ENCODE results near the gene KPTN. TPM values are rescaled to one million over a fixed set of nuclear protein-coding genes. Genes with fewer than 3 reads are reported as not detected.

KPTN gene
- total RNA-seq, 2 experiments from 2014 or later: 11.0 to 13.3 TPM

DNA sequence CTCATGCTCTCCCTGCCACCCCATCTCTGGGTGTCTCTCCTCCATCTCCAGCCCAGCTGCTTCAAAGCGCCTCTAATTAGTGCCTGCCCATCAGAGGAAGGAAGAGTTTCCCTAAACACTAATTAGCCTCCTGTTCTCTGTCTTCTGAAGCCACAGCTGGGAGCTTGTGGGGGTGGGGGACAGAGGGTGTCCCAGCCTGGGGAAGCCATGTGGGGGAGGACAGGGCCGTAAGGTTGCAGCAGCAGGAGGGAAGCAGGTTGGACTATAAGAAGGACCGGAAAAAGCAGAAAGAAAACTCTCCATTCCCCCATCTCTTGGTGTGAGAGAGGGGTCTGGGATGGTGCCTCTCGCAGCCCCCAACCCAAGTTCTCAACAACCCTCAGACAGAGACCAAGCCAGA is 38.5 kb downstream of the KPTN start:
- no peaks in the 10 kb centered on the region for H3K9me3 Mint-ChIP-seq (ENCODE audit: low read depth)
- peaks cover 40% of the 10 kb centered on the region for H3K4me1 Mint-ChIP-seq
- H3K27me3 Mint-ChIP-seq: peaks cover 76% of the 10 kb centered on the region
- ATAC-seq (no peak), DNase-seq (no peak)
- H3K36me3 Mint-ChIP-seq: peaks cover 2% of the 10 kb centered on the region
- no peak overlapping the region for H3K27ac Mint-ChIP-seq
- H3K4me3 Mint-ChIP-seq: no peak overlapping the region
- CTCF ChIA-PET: interaction anchor here (1.1 to 4.6 kb wide), 4 partner anchors 10 to 254 kb away, joined by 4 to 40 read pairs (median 6); no protein-coding TSS in a partner anchor

DNA sequence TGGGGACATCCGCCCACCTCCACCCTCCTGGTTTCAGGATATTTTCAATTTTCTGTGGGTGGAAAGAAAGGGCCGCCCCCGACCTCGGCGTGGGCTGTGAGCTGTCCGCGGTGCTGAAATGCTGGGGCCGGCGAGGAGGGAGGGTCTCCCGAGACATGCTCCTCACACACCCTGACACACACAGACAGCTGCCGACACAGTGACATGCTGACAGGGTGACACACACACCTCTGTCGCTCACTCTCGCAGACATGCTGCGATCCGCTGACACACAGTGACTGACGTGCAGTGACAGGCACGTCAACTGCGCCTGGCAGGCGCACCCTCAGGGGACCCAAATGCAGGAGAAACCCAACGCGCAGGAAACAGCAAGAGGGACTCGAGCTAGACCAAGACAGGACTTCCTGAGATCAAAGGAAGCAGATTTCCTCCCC is 39.6 kb downstream of the KPTN start:
- Mint-ChIP-seq H3K27ac (no peak overlapping the region), H3K9me3 (ENCODE audit: low read depth) (no peaks in the 10 kb centered on the region), H3K27me3 (peaks cover 74% of the 10 kb centered on the region), H3K4me3 (no peak overlapping the region), H3K4me1 (peaks cover 40% of the 10 kb centered on the region), H3K36me3 (peaks cover 2% of the 10 kb centered on the region)
- no peak for DNase-seq
- ATAC-seq: no peak
- CTCF ChIA-PET: interaction anchor here (1.8 to 2.4 kb wide), 2 partner anchors 15 to 16 kb away, joined by 5 to 8 read pairs; no protein-coding TSS in a partner anchor

DNA sequence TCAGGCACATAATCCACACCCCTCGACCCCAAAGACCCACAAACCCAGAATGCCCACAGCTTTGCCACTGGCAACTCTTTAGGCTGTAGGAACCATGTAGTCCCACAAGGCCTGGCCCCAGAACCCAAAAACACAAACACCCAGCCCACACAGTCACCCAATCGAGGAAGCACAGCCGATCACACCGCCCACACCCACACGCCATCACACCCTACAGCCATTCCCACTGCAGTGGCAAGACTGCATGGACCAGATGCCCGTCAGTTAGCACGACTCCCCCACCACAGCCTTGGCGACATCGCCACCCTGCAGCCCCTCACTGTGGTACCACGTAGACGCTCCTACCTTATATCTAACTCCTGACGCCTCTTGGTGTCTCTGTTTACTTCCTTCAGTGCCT is 40.7 kb downstream of the KPTN start:
- H3K4me3 Mint-ChIP-seq: no peak overlapping the region
- no peak for DNase-seq

DNA sequence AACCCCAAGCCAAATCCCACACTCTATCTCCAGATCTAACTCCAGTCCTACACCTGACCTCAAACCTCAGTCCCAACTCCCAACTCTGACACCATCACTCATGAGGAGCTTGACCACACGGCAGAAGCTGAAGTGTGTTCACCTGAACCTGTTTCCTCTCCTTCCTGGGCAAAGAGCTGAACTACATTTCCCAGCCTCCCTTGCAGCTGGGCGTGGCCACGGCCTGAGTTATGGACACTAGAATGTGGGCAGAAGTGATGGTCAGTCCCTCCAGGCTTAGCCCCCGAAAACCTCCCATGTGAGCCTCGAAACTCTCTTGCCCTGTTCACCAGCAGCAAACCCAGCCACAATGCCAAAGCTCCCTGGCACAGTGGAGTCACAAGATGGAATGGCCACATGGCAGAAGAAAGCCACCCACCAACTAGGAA is 45.2 kb downstream of the KPTN start:
- Mint-ChIP-seq H3K4me1 (peaks cover 40% of the 10 kb centered on the region), H3K27me3 (peaks cover 51% of the 10 kb centered on the region), H3K9me3 (ENCODE audit: low read depth) (no peaks in the 10 kb centered on the region), H3K36me3 (no peaks in the 10 kb centered on the region), H3K27ac (no peak overlapping the region), H3K4me3 (no peak overlapping the region)
- DNase-seq (no peak), ATAC-seq (no peak)
- CTCF ChIA-PET: interaction anchor here (0.8 to 16.9 kb wide), 6 partner anchors 9 to 266 kb away, joined by 3 to 408 read pairs (median 5); partner anchors contain the start of genes EHD2, KPTN and NAPA

More for the DNA sequence above, 40.7 kb downstream of the KPTN start:
- Mint-ChIP-seq H3K27me3 (peaks cover 70% of the 10 kb centered on the region), H3K9me3 (ENCODE audit: low read depth) (no peaks in the 10 kb centered on the region), H3K27ac (no peak overlapping the region), H3K4me1 (peaks cover 40% of the 10 kb centered on the region), H3K36me3 (peaks cover 2% of the 10 kb centered on the region)
- CTCF ChIA-PET: interaction anchor here (0.7 to 16.9 kb wide), 3 partner anchors 15 to 261 kb away, joined by 3 to 408 read pairs (median 8); partner anchors contain the start of gene EHD2
- no peak for ATAC-seq

DNA sequence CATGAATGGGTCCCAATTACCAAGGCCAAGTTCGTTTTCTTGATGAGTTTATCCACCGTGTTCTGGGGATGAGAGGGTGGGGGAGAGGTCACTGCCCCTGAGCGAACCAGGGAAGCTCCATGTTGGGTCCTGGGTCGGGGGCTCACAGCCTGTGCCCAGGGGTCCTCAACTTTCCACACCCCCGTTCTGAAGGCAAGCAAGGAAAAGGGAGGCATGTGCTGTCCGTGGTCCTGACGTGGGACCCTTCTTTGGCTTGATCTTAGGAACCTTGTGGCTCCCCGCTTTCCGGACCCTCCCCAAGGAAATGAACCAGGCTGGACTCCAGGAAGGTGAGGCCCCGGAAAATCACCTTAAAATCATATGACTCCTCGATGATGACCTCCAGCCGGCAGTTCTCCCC is 46.5 kb downstream of the KPTN start:
- ATAC-seq: no peak
- no peaks in the 10 kb centered on the region for H3K36me3 Mint-ChIP-seq

DNA sequence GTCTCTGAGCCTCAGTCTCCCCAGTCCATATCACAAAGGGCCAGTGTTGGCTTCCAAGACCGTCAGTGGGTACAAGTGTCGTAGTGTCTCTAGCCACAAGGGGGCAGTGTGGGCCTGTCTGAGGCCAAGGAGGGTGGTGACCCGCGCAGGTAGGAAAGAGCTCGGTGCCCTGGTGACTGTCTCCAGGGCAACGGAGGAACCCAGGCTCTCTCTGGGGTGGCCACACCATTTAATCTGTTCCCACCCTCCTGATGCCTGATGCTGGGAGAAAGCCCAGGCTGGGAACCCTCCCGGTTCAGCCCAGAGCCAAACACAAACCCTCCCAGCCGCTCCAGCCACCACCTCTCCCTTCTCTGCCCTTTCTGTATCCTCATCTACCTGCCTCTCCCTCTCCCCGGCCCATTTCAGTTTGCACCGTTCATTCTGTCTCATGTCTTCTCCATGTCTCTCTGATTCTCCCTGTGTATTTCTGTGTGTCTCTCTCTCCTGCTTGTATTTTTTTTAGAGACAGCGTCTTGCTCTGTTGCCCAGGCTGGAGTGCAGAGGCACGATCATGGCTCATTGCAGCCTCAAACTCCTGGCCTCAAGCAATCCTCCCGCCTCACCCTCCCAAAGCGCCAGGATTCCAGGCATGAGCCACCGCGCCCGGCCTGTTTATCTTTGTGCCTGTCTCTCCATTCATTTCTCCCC is 47.2 kb downstream of the KPTN start:
- H3K9me3 Mint-ChIP-seq (ENCODE audit: low read depth): no peaks in the 10 kb centered on the region
- DNase-seq (peak; percentile 86), ATAC-seq (peak; percentile 90)
- H3K4me3 Mint-ChIP-seq: no peak overlapping the region
- H3K4me1 Mint-ChIP-seq: peaks cover 49% of the 10 kb centered on the region
- CTCF ChIA-PET: interaction anchor here (0.5 to 16.9 kb wide), 38 partner anchors 9 to 328 kb away, joined by 3 to 408 read pairs (median 4); partner anchors contain the start of genes DHX34, EHD2, INAFM1 and KPTN
- peaks cover 37% of the 10 kb centered on the region for H3K27me3 Mint-ChIP-seq
- no peak overlapping the region for H3K27ac Mint-ChIP-seq
- H3K36me3 Mint-ChIP-seq: no peaks in the 10 kb centered on the region

More for the DNA sequence above, 46.5 kb downstream of the KPTN start:
- Mint-ChIP-seq H3K9me3 (ENCODE audit: low read depth) (no peaks in the 10 kb centered on the region), H3K27me3 (peaks cover 41% of the 10 kb centered on the region), H3K4me3 (no peak overlapping the region), H3K27ac (no peak overlapping the region), H3K4me1 (peaks cover 44% of the 10 kb centered on the region)
- DNase-seq: no peak
- CTCF ChIA-PET: interaction anchor here (0.8 to 16.9 kb wide), 9 partner anchors 9 to 278 kb away, joined by 3 to 408 read pairs (median 6); partner anchors contain the start of genes EHD2, INAFM1, KPTN and NAPA

DNA sequence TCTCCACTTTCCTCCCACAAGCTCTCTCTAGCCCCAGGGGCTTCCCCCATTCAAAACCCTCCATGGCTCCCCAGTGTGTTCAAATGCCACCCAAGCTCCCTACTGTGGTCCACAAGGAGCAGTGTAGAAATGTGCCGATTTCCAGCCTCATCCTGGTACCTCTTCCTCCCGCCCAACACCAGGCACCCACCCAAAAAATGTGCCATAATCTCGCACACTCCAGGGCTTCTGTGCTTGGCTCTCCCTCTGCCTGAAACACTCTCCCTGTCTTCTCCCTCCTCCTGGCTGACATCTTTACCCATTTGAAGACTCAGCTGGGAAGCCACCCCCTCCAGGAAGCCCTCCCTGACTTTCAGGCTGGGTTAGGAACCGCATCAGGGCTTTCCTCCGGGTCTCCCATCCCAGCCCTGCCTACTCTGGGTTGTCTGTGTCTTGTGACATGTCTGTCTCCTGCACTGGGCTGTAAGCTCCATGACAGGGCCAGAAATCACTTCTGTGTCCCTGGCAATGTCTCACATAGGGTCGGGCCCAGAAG is 48.1 kb downstream of the KPTN start:
- CTCF ChIA-PET: interaction anchor here (1.0 to 16.9 kb wide), 24 partner anchors 8 to 305 kb away, joined by 3 to 408 read pairs (median 6); partner anchors contain the start of genes DHX34, EHD2, INAFM1 and KPTN
- DNase-seq: no peak
- Mint-ChIP-seq H3K9me3 (ENCODE audit: low read depth) (no peaks in the 10 kb centered on the region), H3K4me1 (peaks cover 52% of the 10 kb centered on the region), H3K36me3 (no peaks in the 10 kb centered on the region), H3K4me3 (peak overlapping the region; percentile 27), H3K27me3 (peaks cover 35% of the 10 kb centered on the region), H3K27ac (peak overlapping the region; percentile 21)
- no peak for ATAC-seq

DNA sequence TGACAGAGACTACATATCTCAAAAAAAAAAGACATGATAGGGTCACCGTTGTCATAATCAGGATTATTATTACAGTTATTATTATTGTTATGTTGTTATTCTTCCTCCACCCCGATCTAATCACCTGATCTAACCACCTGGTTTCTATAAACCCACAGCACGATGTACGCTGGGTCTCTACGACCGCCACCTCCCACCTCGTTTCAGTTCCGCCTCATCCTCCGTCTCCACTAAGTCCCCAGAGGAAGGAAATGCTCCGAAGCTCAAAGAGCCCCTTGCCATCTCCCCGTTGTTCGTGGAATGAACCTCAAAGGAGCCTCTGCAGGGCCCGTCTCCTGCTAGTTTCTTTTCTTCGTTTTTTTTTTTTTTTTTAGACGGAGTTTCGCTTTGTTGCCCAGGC is 48.8 kb downstream of the KPTN start:
- peak overlapping the region; percentile 57 for H3K4me3 Mint-ChIP-seq
- DNase-seq: peak; percentile 75

DNA sequence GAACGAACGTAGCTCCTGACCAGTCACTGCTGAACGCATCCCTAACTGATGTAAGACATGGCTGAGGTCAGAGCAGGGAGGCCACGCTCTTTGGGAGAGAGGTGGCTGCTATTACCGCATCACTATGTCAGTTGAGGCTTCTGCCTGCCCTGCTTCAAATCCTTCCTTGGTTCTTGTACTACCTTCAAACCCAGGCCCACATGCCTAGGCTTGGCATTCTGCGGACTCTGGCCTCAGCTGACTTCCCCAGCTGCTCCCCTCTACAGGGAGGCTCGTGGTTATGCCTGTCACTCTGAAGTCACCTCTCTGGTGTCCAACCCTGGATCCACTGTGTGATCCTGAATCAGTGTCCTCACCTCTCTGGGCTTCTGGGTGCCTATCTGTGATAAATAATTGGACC is 49.9 kb downstream of the KPTN start:
- peaks cover 66% of the 10 kb centered on the region for H3K4me1 Mint-ChIP-seq
- H3K27me3 Mint-ChIP-seq: peaks cover 45% of the 10 kb centered on the region
- ATAC-seq (no peak), DNase-seq (no peak)
- no peak overlapping the region for H3K4me3 Mint-ChIP-seq
- CTCF ChIA-PET: interaction anchor here (1.3 to 16.9 kb wide), 8 partner anchors 13 to 270 kb away, joined by 3 to 408 read pairs (median 8); partner anchors contain the start of genes DHX34, EHD2, KPTN and NAPA
- H3K9me3 Mint-ChIP-seq (ENCODE audit: low read depth): no peaks in the 10 kb centered on the region
- H3K27ac Mint-ChIP-seq: no peak overlapping the region
- no peaks in the 10 kb centered on the region for H3K36me3 Mint-ChIP-seq

More for the DNA sequence above, 48.8 kb downstream of the KPTN start:
- peak overlapping the region; percentile 81 for H3K27ac Mint-ChIP-seq
- CTCF ChIA-PET: interaction anchor here (0.7 to 16.9 kb wide), 9 partner anchors 12 to 269 kb away, joined by 3 to 408 read pairs (median 11); partner anchors contain the start of genes EHD2, KPTN and NAPA
- no peaks in the 10 kb centered on the region for H3K9me3 Mint-ChIP-seq (ENCODE audit: low read depth)
- ATAC-seq: peak; percentile 68
- H3K36me3 Mint-ChIP-seq: no peaks in the 10 kb centered on the region
- H3K27me3 Mint-ChIP-seq: peaks cover 41% of the 10 kb centered on the region
- H3K4me1 Mint-ChIP-seq: peaks cover 57% of the 10 kb centered on the region

DNA sequence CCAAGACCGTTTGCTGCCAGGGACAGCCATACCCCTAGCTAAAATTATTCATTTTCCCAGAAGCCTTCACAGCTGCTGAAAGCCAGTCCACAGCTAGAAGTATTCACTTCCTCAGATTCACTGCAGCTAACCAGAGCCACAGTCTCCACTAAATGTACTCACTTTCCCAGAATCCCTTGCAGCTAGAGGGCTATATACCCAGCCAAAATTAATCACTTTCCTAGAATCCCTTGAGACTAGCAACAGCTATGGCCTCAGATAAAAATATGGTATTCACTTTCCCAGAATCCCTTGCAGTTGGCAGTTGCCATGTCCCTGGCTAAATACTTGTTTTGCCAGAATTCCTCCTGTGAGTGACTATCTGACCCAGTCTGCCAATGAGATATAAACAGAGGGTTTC is 50.9 kb downstream of the KPTN start:
- CTCF ChIA-PET: interaction anchor here (1.5 to 16.9 kb wide), 4 partner anchors 51 to 271 kb away, joined by 5 to 408 read pairs (median 35); partner anchors contain the start of genes DHX34, EHD2, KPTN and NAPA
- no peaks in the 10 kb centered on the region for H3K9me3 Mint-ChIP-seq (ENCODE audit: low read depth)
- no peaks in the 10 kb centered on the region for H3K36me3 Mint-ChIP-seq
- DNase-seq: no peak
- ATAC-seq: no peak
- H3K27me3 Mint-ChIP-seq: peaks cover 40% of the 10 kb centered on the region
- H3K27ac Mint-ChIP-seq: peak overlapping the region; percentile 52
- no peak overlapping the region for H3K4me3 Mint-ChIP-seq
- H3K4me1 Mint-ChIP-seq: peaks cover 68% of the 10 kb centered on the region

DNA sequence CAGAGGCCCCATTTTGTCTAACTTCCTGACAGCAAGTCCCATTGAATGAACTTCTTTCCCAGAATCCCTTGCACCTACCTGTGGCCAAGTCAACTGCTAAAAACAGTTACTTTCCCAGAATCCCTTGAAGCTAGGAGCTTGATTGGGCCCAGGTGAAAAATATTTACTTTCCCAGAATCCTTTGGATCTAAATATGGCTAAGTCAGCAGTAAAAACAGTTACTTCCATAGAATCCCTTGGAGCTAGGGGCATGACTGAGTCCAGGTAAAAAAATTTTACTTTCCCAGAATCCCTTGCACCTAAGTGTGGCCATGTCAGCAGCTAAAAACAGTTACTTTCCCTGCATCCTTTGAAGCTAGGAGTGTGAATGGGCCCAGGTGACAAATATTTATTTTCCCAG is 51.5 kb downstream of the KPTN start:
- Mint-ChIP-seq H3K4me1 (peaks cover 68% of the 10 kb centered on the region), H3K4me3 (no peak overlapping the region), H3K27me3 (peaks cover 35% of the 10 kb centered on the region), H3K36me3 (no peaks in the 10 kb centered on the region), H3K9me3 (ENCODE audit: low read depth) (no peaks in the 10 kb centered on the region), H3K27ac (no peak overlapping the region)
- CTCF ChIA-PET: interaction anchor here (2.3 to 16.9 kb wide), 3 partner anchors 51 to 272 kb away, joined by 8 to 408 read pairs (median 62); partner anchors contain the start of genes DHX34, EHD2 and KPTN
- DNase-seq: no peak
- no peak for ATAC-seq

DNA sequence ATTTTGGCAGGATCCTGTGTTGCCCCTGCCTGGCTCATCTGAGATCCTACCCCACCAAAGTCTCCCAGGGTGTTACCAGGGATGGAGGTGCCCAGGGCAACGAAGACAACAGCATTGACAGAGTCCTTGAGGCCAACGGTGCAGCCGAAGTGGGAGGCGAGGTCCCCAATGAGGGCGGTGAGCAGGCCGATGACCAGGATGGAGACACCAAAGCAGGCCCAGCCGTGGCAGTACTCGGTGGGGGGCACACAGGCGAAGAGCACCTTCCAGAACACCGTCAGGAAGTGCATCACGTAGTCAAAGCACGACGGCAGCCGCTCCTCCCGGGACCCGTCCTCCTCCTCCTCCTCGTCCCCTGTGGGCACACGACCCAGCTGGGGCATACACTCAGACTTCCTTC is 51.9 kb downstream of the KPTN start:
- ATAC-seq: no peak
- Mint-ChIP-seq H3K27ac (no peak overlapping the region), H3K4me3 (no peak overlapping the region)

More for the DNA sequence above, 51.9 kb downstream of the KPTN start:
- no peaks in the 10 kb centered on the region for H3K9me3 Mint-ChIP-seq (ENCODE audit: low read depth)
- H3K4me1 Mint-ChIP-seq: peaks cover 68% of the 10 kb centered on the region
- H3K27me3 Mint-ChIP-seq: peaks cover 34% of the 10 kb centered on the region
- CTCF ChIA-PET: interaction anchor here (2.3 to 16.9 kb wide), 3 partner anchors 52 to 272 kb away, joined by 8 to 408 read pairs (median 62); partner anchors contain the start of genes DHX34, EHD2 and KPTN
- no peaks in the 10 kb centered on the region for H3K36me3 Mint-ChIP-seq
- DNase-seq: no peak
